ENCODE measurements around the gene NDNF.

Gene NDNF

DNA sequence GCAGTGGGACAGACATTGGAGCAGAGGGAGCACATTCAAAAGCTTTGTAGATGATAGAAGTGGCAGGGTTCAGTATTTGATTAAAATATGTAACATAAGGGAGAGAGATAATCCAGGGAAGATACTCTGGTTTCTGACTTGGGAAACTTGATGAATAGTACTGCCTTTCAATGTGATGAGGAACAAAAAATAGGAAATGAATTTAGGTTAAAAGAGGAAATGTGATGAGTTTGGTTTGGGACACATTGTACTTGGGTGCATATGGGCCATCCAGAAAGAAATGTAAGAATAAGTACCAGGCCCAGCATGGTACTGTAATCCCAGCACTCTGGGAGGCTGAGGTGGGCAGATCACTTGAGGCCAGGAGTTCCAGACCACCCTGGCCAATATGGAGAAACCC, 20.9 kb upstream of the NDNF start:
- Histone ChIP-seq H3K79me2 (ENCODE audit: insufficient read depth, low read depth) (no peaks in the 10 kb centered on the region), H3K9ac (no peak overlapping the region), H3K27me3 (ENCODE audit: insufficient read depth, low read depth) (no peaks in the 10 kb centered on the region), H3K36me3 (ENCODE audit: insufficient read depth) (no peaks in the 10 kb centered on the region), H3K4me1 (ENCODE audit: low read depth, poor library complexity, severe bottlenecking) (peaks cover 26% of the 10 kb centered on the region), H3K4me2 (no peak overlapping the region), H2AFZ (ENCODE audit: low read depth) (no peak overlapping the region), H4K20me1 (ENCODE audit: insufficient read depth) (no peaks in the 10 kb centered on the region), H3K27ac (no peak overlapping the region), H3K4me3 (IDR thresholded peaks at IDR 0.05; ENCODE audit: insufficient read depth, low read depth, low read length) (no peak overlapping the region)
- TF ChIP-seq, protein P1, sequence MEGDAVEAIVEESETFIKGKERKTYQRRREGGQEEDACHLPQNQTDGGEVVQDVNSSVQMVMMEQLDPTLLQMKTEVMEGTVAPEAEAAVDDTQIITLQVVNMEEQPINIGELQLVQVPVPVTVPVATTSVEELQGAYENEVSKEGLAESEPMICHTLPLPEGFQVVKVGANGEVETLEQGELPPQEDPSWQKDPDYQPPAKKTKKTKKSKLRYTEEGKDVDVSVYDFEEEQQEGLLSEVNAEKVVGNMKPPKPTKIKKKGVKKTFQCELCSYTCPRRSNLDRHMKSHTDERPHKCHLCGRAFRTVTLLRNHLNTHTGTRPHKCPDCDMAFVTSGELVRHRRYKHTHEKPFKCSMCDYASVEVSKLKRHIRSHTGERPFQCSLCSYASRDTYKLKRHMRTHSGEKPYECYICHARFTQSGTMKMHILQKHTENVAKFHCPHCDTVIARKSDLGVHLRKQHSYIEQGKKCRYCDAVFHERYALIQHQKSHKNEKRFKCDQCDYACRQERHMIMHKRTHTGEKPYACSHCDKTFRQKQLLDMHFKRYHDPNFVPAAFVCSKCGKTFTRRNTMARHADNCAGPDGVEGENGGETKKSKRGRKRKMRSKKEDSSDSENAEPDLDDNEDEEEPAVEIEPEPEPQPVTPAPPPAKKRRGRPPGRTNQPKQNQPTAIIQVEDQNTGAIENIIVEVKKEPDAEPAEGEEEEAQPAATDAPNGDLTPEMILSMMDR (conservative IDR thresholded peaks at IDR 0.05; ENCODE audit: low read depth, low read length), result no peak

DNA sequence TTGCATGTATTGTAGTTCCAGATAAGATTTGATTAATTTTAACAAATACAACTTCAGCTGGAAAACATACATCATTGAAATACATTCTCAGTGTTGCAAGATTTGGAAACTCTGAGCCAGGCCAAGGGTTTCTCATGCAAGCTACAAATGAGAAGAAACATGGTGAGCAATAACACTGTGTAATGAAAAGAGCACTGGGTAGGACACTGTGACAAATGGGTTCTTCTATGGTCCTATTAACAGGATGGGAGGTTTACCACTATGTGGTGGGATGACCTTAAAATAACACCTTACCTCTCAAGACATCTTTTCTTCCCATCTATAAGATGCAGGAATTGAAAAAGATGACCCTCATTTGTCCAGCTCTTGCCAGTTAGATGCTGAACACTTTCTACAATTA, 19.6 kb upstream of the NDNF start:
- Histone ChIP-seq H4K20me1 (ENCODE audit: insufficient read depth) (no peaks in the 10 kb centered on the region), H3K79me2 (ENCODE audit: insufficient read depth, low read depth) (no peaks in the 10 kb centered on the region), H3K27ac (no peak overlapping the region), H3K4me1 (ENCODE audit: low read depth, poor library complexity, severe bottlenecking) (peaks cover 13% of the 10 kb centered on the region), H3K9ac (no peak overlapping the region), H3K4me3 (IDR thresholded peaks at IDR 0.05; ENCODE audit: insufficient read depth, low read depth, low read length) (no peak overlapping the region), H3K27me3 (ENCODE audit: insufficient read depth, low read depth) (no peaks in the 10 kb centered on the region), H3K4me2 (no peak overlapping the region), H3K36me3 (ENCODE audit: insufficient read depth) (no peaks in the 10 kb centered on the region), H2AFZ (ENCODE audit: low read depth) (no peak overlapping the region)
- TF ChIP-seq, protein P1 (conservative IDR thresholded peaks at IDR 0.05; ENCODE audit: low read depth, low read length), result no peak

DNA sequence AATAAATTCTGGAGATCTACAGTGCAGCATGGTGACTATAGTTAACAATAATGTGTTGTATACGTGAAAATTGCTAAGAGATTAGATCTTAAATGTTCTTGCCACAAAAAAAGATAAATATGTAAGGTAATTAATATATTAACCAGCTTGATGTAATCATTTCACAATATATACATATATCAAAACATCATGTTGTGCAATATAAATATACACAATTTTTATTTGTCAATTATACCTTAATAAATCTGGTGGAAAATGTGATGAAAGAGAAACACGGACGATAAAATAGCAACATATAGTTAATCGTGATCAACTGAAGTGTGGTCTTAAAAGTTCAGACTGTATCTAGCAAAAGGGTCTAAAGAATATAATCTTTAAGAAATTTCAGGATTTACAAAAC, 16.5 kb upstream of the NDNF start:
- no peaks in the 10 kb centered on the region for H3K79me2 ChIP-seq (ENCODE audit: insufficient read depth, low read depth)
- no peaks in the 10 kb centered on the region for H3K4me1 ChIP-seq (ENCODE audit: low read depth, poor library complexity, severe bottlenecking)
- H3K4me2 ChIP-seq, result no peak overlapping the region
- no peak overlapping the region for H2AFZ ChIP-seq (ENCODE audit: low read depth)
- H4K20me1 ChIP-seq (ENCODE audit: insufficient read depth), result no peaks in the 10 kb centered on the region
- no peaks in the 10 kb centered on the region for H3K27me3 ChIP-seq (ENCODE audit: insufficient read depth, low read depth)
- H3K27ac ChIP-seq, result no peak overlapping the region
- H3K36me3 ChIP-seq (ENCODE audit: insufficient read depth), result no peaks in the 10 kb centered on the region
- no peak overlapping the region for H3K9ac ChIP-seq
- TF ChIP-seq, protein P1 (conservative IDR thresholded peaks at IDR 0.05; ENCODE audit: low read depth, low read length), result no peak
- no peak overlapping the region for H3K4me3 ChIP-seq (IDR thresholded peaks at IDR 0.05; ENCODE audit: insufficient read depth, low read depth, low read length)

DNA sequence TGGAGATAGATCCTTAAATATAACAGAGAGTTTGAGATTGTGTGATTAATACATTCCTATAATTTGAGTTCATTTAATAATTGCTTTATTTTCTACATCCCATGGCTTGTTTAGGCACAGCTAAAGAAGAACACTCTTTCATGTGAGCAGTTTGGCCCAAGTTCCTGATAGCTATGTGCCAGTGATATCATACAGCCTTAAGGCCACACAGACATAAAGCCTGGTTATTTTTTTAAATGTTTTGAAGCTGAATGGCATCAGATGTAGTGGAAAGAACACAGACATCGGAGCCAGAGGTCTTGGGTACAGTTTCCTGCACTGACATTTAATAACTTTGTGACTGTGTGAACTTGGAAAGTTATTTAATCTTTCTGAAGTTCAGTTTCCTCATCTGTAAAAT, 7.0 kb upstream of the NDNF start:
- H3K4me3 ChIP-seq (IDR thresholded peaks at IDR 0.05; ENCODE audit: insufficient read depth, low read depth, low read length), result no peak overlapping the region
- H2AFZ ChIP-seq (ENCODE audit: low read depth), result no peak overlapping the region
- H3K4me1 ChIP-seq (ENCODE audit: low read depth, poor library complexity, severe bottlenecking), result peaks cover 3% of the 10 kb centered on the region
- no peaks in the 10 kb centered on the region for H3K27me3 ChIP-seq (ENCODE audit: insufficient read depth, low read depth)
- H3K36me3 ChIP-seq (ENCODE audit: insufficient read depth), result no peaks in the 10 kb centered on the region
- H3K4me2 ChIP-seq, result no peak overlapping the region
- no peaks in the 10 kb centered on the region for H3K79me2 ChIP-seq (ENCODE audit: insufficient read depth, low read depth)
- no peak overlapping the region for H3K27ac ChIP-seq
- no peak overlapping the region for H3K9ac ChIP-seq
- no peaks in the 10 kb centered on the region for H4K20me1 ChIP-seq (ENCODE audit: insufficient read depth)
- TF ChIP-seq, protein P1 (conservative IDR thresholded peaks at IDR 0.05; ENCODE audit: low read depth, low read length), result no peak

Data from KMS-11 (cell line).